Natural killer cell (primary cell): ENCODE measurements around the gene TOM1. TPM values are rescaled to one million over a fixed set of nuclear protein-coding genes. Genes with fewer than 3 reads are reported as not detected.
A peak's percentile ranks its signal among the peaks of the same experiment; 100 is the strongest.

Source experiments
- ATAC-seq, 3 donors: fragments of 150-1000 bp in 2 of 3; fragments of 200-7000 bp in 1 of 3; cut with Tn5 transposase; 1 replicate in 1 of 3; 2 replicates in 2 of 3; pipeline ENCODE4 v1.10.0; 2021; ENCODE audit warnings: mild to moderate bottlenecking in 2 of 3, moderate library complexity in 2 of 3
- DNase-seq, 2 donors: peaks; one replicate each; pipeline versions ENCODE4 v3.0.0 to v3.0.0-alpha.2; 2013 to 2021; ENCODE audit warnings: mixed read lengths in 1 of 2
- H3K27ac ChIP-seq: one replicate; pipeline ENCODE4 v1.5.1; 2013; ENCODE audit warnings: mild to moderate bottlenecking, low read length
- H3K27me3 ChIP-seq: one replicate; pipeline ENCODE4 v1.6.1; 2013; ENCODE audit warnings: low read length; ENCODE audit not compliant: control insufficient read depth, insufficient read depth
- H3K36me3 ChIP-seq: one replicate; pipeline ENCODE4 v1.6.1; 2013; ENCODE audit warnings: low read length; ENCODE audit not compliant: control insufficient read depth, insufficient read depth
- H3K4me1 ChIP-seq: one replicate; pipeline ENCODE4 v1.6.1; 2013; ENCODE audit warnings: low read length; ENCODE audit not compliant: control insufficient read depth, insufficient read depth
- H3K4me3 ChIP-seq: one replicate; pipeline ENCODE4 v1.5.1; 2013; ENCODE audit warnings: low read length
- H3K9me3 ChIP-seq: one replicate; pipeline ENCODE4 v1.6.1; 2013; ENCODE audit warnings: low read length; ENCODE audit not compliant: control insufficient read depth, insufficient read depth
- H3K27ac Mint-ChIP-seq, 2 donors: one replicate each; pipeline ENCODE4 v1.8.0; 2022; ENCODE audit warnings: mild to moderate bottlenecking in 2 of 2, mixed read lengths in 2 of 2, moderate library complexity in 1 of 2
- H3K27me3 Mint-ChIP-seq, 2 donors: one replicate each; pipeline ENCODE4 v1.8.0; 2022; ENCODE audit warnings: low read depth in 2 of 2, mixed read lengths in 2 of 2
- H3K36me3 Mint-ChIP-seq: one replicate; pipeline ENCODE4 v1.8.0; 2022; ENCODE audit warnings: mixed read lengths
- H3K4me1 Mint-ChIP-seq, 2 donors: one replicate each; pipeline ENCODE4 v1.8.0; 2022; ENCODE audit warnings: mixed read lengths in 2 of 2
- H3K4me3 Mint-ChIP-seq: one replicate; pipeline ENCODE4 v1.8.0; 2022; ENCODE audit warnings: mild to moderate bottlenecking, moderate library complexity, mixed read lengths
- H3K9me3 Mint-ChIP-seq, 2 donors: one replicate each; pipeline ENCODE4 v1.8.0; 2022; ENCODE audit warnings: mixed read lengths in 2 of 2
- WGBS: methylation state at CpG from one replicate; pipeline ENCODE4 v1.1.7; 2013; ENCODE audit warnings: missing lambda C conversion rate; ENCODE audit not compliant: insufficient coverage; 5-methylcytosine and 5-hydroxymethylcytosine counted together
- intact Hi-C: fragments of 100-400 bp; cut with micrococcal nuclease; formaldehyde crosslinking; loops from one replicate; pipeline ENCODE4 v1.14.2; 2022
- total RNA-seq, 4 donors: library from RNA; stranded (reverse); fragments of 120-200 nt in 1 of 4; gene quantifications; one replicate each; pipeline versions ENCODE4 v1.2.3 to v1.2.4, GENCODE V29; 2013 to 2022
- TF ChIP-seq, protein P1 (sequence below): fragments of 200-600 bp; IDR thresholded peaks from one replicate; pipeline ENCODE4 v1.8.0; 2022; ENCODE audit warnings: antibody characterized with exemption

Gene TOM1
- total RNA-seq, 3 donors from 2014 or later (not counting 1 experiment from before 2014, with no cell fraction given): 102 to 132 (median 107) TPM

- H3K9me3 ChIP-seq: no peaks in the 10 kb centered on the region
Observed at GRCh38 chr22:35307372-35307771, 7.7 kb downstream of the TOM1 start.

DNA sequence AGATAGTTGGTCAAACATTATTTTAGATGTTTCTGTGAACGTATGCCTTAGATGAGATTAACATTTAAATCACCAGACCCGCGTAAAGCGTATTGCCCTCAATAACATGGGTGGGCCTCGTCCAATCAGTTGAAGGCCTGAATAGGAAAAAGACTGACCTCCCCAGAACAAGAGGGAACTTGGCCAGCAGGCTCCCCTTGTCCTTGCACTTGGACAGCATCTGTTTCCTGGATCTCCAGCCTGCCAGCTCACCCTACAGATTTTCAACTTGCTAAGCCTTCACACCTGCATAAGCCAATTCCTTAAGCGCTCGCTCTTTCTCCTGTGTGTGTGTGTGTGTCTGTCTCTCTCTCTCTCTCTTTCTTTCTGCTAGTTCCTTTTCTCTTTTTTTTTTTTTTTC, 8.2 kb downstream of the TOM1 start:
- no peaks in the 10 kb centered on the region for H3K9me3 ChIP-seq
- DNase-seq (no peak), ATAC-seq (no peak)
- Mint-ChIP-seq H3K27me3 (no peaks in the 10 kb centered on the region), H3K4me3 (no peak overlapping the region), H3K4me1 (peaks cover 42 to 61% of the 10 kb centered on the region in 2 donors), H3K9me3 (no peaks in the 10 kb centered on the region), H3K27ac (peak overlapping the region; percentile 74 to 77), H3K36me3 (no peaks in the 10 kb centered on the region)
- H3K27me3 ChIP-seq: no peaks in the 10 kb centered on the region
- TF ChIP-seq, protein P1, sequence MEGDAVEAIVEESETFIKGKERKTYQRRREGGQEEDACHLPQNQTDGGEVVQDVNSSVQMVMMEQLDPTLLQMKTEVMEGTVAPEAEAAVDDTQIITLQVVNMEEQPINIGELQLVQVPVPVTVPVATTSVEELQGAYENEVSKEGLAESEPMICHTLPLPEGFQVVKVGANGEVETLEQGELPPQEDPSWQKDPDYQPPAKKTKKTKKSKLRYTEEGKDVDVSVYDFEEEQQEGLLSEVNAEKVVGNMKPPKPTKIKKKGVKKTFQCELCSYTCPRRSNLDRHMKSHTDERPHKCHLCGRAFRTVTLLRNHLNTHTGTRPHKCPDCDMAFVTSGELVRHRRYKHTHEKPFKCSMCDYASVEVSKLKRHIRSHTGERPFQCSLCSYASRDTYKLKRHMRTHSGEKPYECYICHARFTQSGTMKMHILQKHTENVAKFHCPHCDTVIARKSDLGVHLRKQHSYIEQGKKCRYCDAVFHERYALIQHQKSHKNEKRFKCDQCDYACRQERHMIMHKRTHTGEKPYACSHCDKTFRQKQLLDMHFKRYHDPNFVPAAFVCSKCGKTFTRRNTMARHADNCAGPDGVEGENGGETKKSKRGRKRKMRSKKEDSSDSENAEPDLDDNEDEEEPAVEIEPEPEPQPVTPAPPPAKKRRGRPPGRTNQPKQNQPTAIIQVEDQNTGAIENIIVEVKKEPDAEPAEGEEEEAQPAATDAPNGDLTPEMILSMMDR: no peak
- H3K4me1 ChIP-seq: peaks cover 34% of the 10 kb centered on the region
- no peak overlapping the region for H3K4me3 ChIP-seq
- intact Hi-C loops: loop anchor here (10.0 kb wide), 1 partner anchor 77 kb away; the partner anchor contains the start of gene HMOX1
- 94% methylated on average over 7 of the region's 7 CpGs for WGBS
- peaks cover 3% of the 10 kb centered on the region for H3K36me3 ChIP-seq
- H3K27ac ChIP-seq: no peak overlapping the region

More at GRCh38 chr22:35307372-35307771, 7.7 kb downstream of the TOM1 start:
- H3K27me3 Mint-ChIP-seq: no peaks in the 10 kb centered on the region
- Histone ChIP-seq H3K36me3 (peaks cover 3% of the 10 kb centered on the region), H3K27ac (no peak overlapping the region), H3K27me3 (no peaks in the 10 kb centered on the region), H3K4me1 (peaks cover 34% of the 10 kb centered on the region), H3K4me3 (no peak overlapping the region)
- TF ChIP-seq, protein P1: no peak
- ATAC-seq (no peak), DNase-seq (no peak)
- peak overlapping the region; percentile 74 to 75 for H3K27ac Mint-ChIP-seq
- no peaks in the 10 kb centered on the region for H3K36me3 Mint-ChIP-seq
- H3K4me1 Mint-ChIP-seq: peaks cover 37 to 56% of the 10 kb centered on the region in 2 donors
- H3K4me3 Mint-ChIP-seq: no peak overlapping the region
- WGBS: 92% methylated on average over 9 of the region's 9 CpGs
- H3K9me3 Mint-ChIP-seq: no peaks in the 10 kb centered on the region
- intact Hi-C loops: loop anchor here (10.0 kb wide), 1 partner anchor 77 kb away; the partner anchor contains the start of gene HMOX1

DNA sequence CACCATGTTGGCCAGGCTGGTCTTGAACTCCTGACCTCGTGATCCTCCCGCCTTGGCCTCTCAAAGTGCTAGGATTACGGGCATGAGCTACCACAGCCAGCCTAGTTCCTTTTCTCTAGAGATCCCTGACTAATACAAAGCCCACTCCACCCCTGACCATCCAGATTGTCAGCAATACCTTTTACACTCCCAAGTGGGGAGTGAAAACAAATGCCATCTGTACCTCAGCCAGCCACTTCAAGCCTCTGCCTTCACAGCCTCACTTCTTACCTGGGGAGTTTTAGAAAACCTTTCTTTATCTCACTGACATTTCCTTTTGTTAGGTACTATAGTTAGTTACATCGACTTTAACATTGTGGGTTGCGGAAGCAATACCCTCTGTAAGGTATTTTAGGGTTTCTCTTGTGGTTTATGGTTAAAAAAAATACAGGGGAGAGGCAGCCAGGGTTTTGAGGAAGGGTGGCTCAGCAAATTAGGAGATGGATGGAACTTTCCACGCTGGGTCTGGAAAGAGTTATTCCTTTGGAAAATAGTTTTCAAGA, 8.9 kb downstream of the TOM1 start:
- TF ChIP-seq, protein P1: no peak
- no peaks in the 10 kb centered on the region for H3K27me3 Mint-ChIP-seq
- no peaks in the 10 kb centered on the region for H3K27me3 ChIP-seq
- intact Hi-C loops: loop anchor here (10.0 kb wide), 1 partner anchor 76 kb away; the partner anchor contains the start of gene HMOX1
- peaks cover 42 to 61% of the 10 kb centered on the region in 2 donors for H3K4me1 Mint-ChIP-seq
- H3K27ac Mint-ChIP-seq: peak overlapping the region; percentile 73 to 77
- DNase-seq (peak in 1 of 2 donors; percentile 31), ATAC-seq (no peak)
- no peaks in the 10 kb centered on the region for H3K36me3 Mint-ChIP-seq
- no peaks in the 10 kb centered on the region for H3K9me3 ChIP-seq
- H3K9me3 Mint-ChIP-seq: no peaks in the 10 kb centered on the region
- H3K36me3 ChIP-seq: peaks cover 3% of the 10 kb centered on the region
- no peak overlapping the region for H3K4me3 ChIP-seq
- H3K4me3 Mint-ChIP-seq: no peak overlapping the region
- H3K27ac ChIP-seq: peak overlapping the region; percentile 25
- WGBS: 33% methylated on average over 6 of the region's 6 CpGs
- H3K4me1 ChIP-seq: peaks cover 34% of the 10 kb centered on the region
